ENCODE data around the gene DDX4. TPM values are rescaled to one million over a fixed set of nuclear protein-coding genes. Genes with fewer than 3 reads are reported as not detected.
A peak's percentile ranks its signal among the peaks of the same experiment; 100 is the strongest.

Gene DDX4
- under 1 TPM in 1 of 9 donors, not detected in 8; 0.06 TPM for total RNA-seq
- not detected for polyA plus RNA-seq
- long read RNA-seq, donor 1: 0 reads
- long read RNA-seq, donor 2: 0 reads
- long read RNA-seq, donor 3: 0 reads
- long read RNA-seq, donor 4: 0 reads
- long read RNA-seq, donor 5: 0 reads
- long read RNA-seq, donor 6: 0 reads
- long read RNA-seq, donor 7: 0 reads
- long read RNA-seq, donor 8: 0 reads
- long read RNA-seq, donor 9: 0 reads
- long read RNA-seq, donor 10: 0 reads

GRCh38 chr5:55737793-55738192 lies at the start of gene DDX4:
Gene DDX4 (plus strand): TSS chr5:55738061. CDS start chr5:55738964, 903 bp downstream.
- TF ChIP-seq POLR2A (IDR thresholded peaks at IDR 0.05): no peak
- no peak for TF ChIP-seq CTCF (IDR thresholded peaks at IDR 0.05)

GRCh38 chr5:55691265-55692105 lies 46.4 kb upstream of the DDX4 start:
- H3K27ac ChIP-seq: peak overlapping the region in 2 of 5 donors; percentile 2 to 49
- no peaks in the 10 kb centered on the region for H3K9me3 ChIP-seq (replicated peaks in 1 of 3)
- intact Hi-C loops (cut with DNase I): loop anchor here (5.0 to 10.0 kb wide), 3 partner anchors 344 to 519 kb away; partner anchors contain the start of gene CDC20B (in 1 of the 2)
- peak overlapping the region in 1 of 4 donors; percentile 5 for H3K4me3 ChIP-seq
- 29 to 41% (median 35%) methylated on average over 2 of the region's 2 CpGs for WGBS, 4 donors
- no peak for DNase-seq
- no peaks in the 10 kb centered on the region for H3K36me3 ChIP-seq (replicated peaks in 1 of 2)
- H3K27me3 ChIP-seq: no peaks in the 10 kb centered on the region
- TF ChIP-seq POLR2A (IDR thresholded peaks at IDR 0.05): no peak
- peak; percentile 59 to 84 (median 70) for TF ChIP-seq CTCF (IDR thresholded peaks at IDR 0.05)
- H3K4me1 ChIP-seq (replicated peaks in 1 of 2): peaks cover 0 to 14% of the 10 kb centered on the region in 2 donors

More at GRCh38 chr5:55737793-55738192, at the start of gene DDX4:
- DNase-seq: no peak
- Histone ChIP-seq H3K27me3 (no peaks in the 10 kb centered on the region), H3K9me3 (replicated peaks in 1 of 3) (peaks cover 0 to 3% (median 0%) of the 10 kb centered on the region in 3 donors), H3K36me3 (replicated peaks in 1 of 2) (no peaks in the 10 kb centered on the region), H3K27ac (no peak within 1 kb of the TSS), H3K4me3 (no peak within 1 kb of the TSS), H3K4me1 (replicated peaks in 1 of 2) (no peaks in the 10 kb centered on the region)
- 91 to 95% (median 95%) methylated on average over 15 to 31 of the region's 31 CpGs for WGBS, 4 donors
- intact Hi-C loops (cut with DNase I): no loop called here

GRCh38 chr5:55692106-55692417 lies 45.8 kb upstream of the DDX4 start:
- H3K4me3 ChIP-seq: no peak overlapping the region
- H3K27ac ChIP-seq: no peak overlapping the region
- H3K4me1 ChIP-seq (replicated peaks in 1 of 2): peaks cover 0 to 14% of the 10 kb centered on the region in 2 donors
- WGBS, 4 donors: 69 to 82% (median 78%) methylated on average over 2 of the region's 2 CpGs
- H3K27me3 ChIP-seq: no peaks in the 10 kb centered on the region
- no peaks in the 10 kb centered on the region for H3K36me3 ChIP-seq (replicated peaks in 1 of 2)
- intact Hi-C loops (cut with DNase I): loop anchor here (5.0 to 10.0 kb wide), 3 partner anchors 345 to 520 kb away; partner anchors contain the start of gene CDC20B (in 1 of the 2)
- H3K9me3 ChIP-seq (replicated peaks in 1 of 3): no peaks in the 10 kb centered on the region
- TF ChIP-seq CTCF (IDR thresholded peaks at IDR 0.05) (no peak), POLR2A (IDR thresholded peaks at IDR 0.05) (no peak)
- no peak for DNase-seq

GRCh38 chr5:55692509-55692908 lies 45.4 kb upstream of the DDX4 start:
- TF ChIP-seq CTCF (IDR thresholded peaks at IDR 0.05): no peak
- no peak for TF ChIP-seq POLR2A (IDR thresholded peaks at IDR 0.05)

More at GRCh38 chr5:55692509-55692908, 45.4 kb upstream of the DDX4 start:
- 45 to 69% (median 63%) methylated on average over 1 of the region's 1 CpG for WGBS, 4 donors
- Histone ChIP-seq H3K9me3 (replicated peaks in 1 of 3) (no peaks in the 10 kb centered on the region), H3K4me1 (replicated peaks in 1 of 2) (peaks cover 0 to 14% of the 10 kb centered on the region in 2 donors), H3K36me3 (replicated peaks in 1 of 2) (peaks cover 0 to 4% of the 10 kb centered on the region in 2 donors), H3K27ac (no peak overlapping the region), H3K27me3 (no peaks in the 10 kb centered on the region), H3K4me3 (no peak overlapping the region)
- DNase-seq: no peak
- intact Hi-C loops (cut with DNase I): loop anchor here (5.0 to 10.0 kb wide), 3 partner anchors 345 to 520 kb away; partner anchors contain the start of gene CDC20B (in 1 of the 2)

Measured in adrenal gland (tissue), 19 donors.